Astrocyte of the spinal cord (primary cell): Measurements from ENCODE around the gene EIF4E2.

Experiments
- DNase-seq: peaks from one replicate; pipeline ENCODE4 v3.0.0; 2011; ENCODE audit warnings: low read depth, low spot score
- H3K4me3 ChIP-seq: 2 replicates; pipeline ENCODE4 v1.5.1; 2011; ENCODE audit warnings: low read depth, mild to moderate bottlenecking, low read length, moderate library complexity
- in situ Hi-C: cut with HindIII; loops from 2 replicates; pipeline ENCODE4 v1.10.0; 2017; ENCODE audit warnings: low sequenced_read_pairs
- TF ChIP-seq, protein P1 (sequence below): IDR thresholded peaks from 2 replicates; pipeline ENCODE4 v1.5.1; 2012; ENCODE audit warnings: low read depth, mild to moderate bottlenecking, low read length, inconsistent platforms

The EIF4E2 gene

DNA sequence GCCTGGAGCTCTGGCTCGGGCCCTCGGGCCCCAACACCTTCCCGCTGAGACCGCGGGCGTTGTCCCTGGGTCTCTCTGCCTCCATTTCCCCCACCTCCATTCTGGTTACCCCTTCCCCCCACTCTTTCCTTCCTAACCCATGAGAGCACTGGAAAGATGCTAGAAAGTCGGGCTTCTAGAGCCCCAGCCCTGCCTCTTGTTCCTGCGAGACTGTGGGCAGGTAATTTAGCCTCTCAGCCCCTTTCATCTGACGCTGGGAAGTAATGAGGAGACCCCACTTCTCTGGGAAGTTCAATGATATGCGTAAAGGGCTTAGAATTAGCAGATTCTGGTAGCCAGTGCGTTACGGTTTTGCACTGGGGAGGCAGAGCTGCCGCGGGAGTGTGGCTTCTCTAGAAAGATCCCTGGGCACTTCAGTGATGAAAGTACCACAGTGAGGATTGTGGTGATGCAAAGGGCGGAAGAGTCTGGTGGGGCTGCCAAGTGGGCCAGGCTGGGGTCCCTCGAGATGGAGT is 46.6 kb upstream of the EIF4E2 start:
- DNase-seq: no peak
- in situ Hi-C loops: no loop called here
- TF ChIP-seq, protein P1, sequence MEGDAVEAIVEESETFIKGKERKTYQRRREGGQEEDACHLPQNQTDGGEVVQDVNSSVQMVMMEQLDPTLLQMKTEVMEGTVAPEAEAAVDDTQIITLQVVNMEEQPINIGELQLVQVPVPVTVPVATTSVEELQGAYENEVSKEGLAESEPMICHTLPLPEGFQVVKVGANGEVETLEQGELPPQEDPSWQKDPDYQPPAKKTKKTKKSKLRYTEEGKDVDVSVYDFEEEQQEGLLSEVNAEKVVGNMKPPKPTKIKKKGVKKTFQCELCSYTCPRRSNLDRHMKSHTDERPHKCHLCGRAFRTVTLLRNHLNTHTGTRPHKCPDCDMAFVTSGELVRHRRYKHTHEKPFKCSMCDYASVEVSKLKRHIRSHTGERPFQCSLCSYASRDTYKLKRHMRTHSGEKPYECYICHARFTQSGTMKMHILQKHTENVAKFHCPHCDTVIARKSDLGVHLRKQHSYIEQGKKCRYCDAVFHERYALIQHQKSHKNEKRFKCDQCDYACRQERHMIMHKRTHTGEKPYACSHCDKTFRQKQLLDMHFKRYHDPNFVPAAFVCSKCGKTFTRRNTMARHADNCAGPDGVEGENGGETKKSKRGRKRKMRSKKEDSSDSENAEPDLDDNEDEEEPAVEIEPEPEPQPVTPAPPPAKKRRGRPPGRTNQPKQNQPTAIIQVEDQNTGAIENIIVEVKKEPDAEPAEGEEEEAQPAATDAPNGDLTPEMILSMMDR: no peak
- H3K4me3 ChIP-seq: no peak overlapping the region

DNA sequence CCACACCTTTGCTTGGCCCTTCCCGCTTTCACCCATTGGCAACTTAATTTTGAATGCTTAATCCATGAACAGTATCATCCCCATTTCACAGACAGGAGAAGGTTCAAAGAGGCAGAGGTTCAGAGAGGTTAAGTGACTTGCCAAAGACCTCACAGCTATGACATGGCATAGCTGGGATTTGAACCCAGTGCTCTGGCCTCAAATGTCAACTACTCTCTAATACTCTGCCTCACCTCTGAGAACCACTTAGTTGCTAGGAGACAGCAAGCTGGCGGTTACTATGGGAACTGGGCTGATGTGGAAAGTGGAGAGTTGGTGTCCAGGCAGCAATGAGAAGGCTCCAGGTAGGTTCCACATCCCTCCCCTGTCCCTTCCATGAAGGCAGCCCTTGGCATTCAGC is 46.1 kb upstream of the EIF4E2 start:
- DNase-seq: no peak
- TF ChIP-seq, protein P1: no peak
- no peak overlapping the region for H3K4me3 ChIP-seq
- in situ Hi-C loops: no loop called here

DNA sequence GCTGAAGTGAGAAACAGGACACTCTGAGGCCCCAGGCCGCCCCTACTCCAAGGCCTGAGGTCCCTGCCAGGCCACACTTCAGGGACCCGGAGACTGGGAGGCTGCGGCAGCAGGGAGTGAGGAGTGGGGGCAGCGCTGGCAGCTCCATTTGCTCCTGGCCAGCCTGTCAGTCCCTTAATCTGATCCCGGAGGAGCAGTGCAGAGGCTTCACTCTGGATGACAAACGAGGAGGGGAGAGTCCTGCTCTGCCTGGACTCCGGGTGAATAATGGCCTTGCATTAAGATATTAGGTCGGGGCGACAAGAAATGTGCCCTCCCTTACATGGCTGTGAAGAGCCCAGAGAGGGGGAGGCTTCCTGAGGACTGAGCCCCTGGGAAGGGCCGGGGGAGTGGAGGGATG is 44.6 kb upstream of the EIF4E2 start:
- TF ChIP-seq, protein P1: no peak
- in situ Hi-C loops: no loop called here

DNA sequence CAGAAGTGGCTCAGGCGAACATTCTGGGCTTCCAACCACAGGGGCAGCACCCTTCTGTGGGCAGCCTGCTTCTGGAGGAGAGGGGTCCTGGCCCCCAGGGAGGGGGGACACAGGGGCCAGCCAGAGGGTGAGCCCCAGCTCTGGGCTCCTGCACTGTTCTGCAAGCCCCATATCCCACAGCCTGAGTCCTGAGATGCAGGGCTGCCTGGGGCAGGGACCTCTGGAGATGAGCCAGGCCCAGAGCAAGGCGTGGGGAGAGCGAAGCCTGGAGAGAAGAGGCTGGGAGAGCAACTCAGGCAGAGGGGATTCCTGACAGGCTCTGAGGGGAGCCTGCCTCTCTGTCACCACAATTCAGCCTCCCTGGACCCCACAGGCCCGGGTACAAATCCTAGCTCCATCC is 43.8 kb upstream of the EIF4E2 start:
- TF ChIP-seq, protein P1: no peak
- DNase-seq: no peak
- no peak overlapping the region for H3K4me3 ChIP-seq
- in situ Hi-C loops: no loop called here

More for the DNA sequence above, 44.6 kb upstream of the EIF4E2 start:
- DNase-seq: no peak
- H3K4me3 ChIP-seq: no peak overlapping the region

DNA sequence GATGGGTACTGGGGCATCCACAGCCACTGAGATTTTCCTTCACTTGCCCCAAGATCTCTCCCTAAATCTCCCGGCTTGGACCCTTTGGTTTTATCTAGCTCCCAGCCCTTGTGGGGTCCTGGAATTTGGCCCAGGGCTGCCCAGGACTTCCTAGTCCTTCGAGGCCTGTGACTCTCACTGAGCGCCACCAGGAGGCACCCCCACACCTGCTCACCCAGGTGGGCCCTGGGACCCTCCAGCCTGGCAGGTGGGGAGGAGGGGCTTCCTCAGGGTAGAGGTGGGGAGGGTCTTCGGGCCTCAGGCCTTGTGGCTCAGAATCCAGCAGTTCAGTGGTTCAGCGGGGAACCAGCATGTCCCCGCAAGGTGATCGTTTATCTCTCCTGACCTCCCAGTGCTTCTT is 42.2 kb upstream of the EIF4E2 start:
- TF ChIP-seq, protein P1: no peak
- H3K4me3 ChIP-seq: no peak overlapping the region
- DNase-seq: no peak
- in situ Hi-C loops: no loop called here

DNA sequence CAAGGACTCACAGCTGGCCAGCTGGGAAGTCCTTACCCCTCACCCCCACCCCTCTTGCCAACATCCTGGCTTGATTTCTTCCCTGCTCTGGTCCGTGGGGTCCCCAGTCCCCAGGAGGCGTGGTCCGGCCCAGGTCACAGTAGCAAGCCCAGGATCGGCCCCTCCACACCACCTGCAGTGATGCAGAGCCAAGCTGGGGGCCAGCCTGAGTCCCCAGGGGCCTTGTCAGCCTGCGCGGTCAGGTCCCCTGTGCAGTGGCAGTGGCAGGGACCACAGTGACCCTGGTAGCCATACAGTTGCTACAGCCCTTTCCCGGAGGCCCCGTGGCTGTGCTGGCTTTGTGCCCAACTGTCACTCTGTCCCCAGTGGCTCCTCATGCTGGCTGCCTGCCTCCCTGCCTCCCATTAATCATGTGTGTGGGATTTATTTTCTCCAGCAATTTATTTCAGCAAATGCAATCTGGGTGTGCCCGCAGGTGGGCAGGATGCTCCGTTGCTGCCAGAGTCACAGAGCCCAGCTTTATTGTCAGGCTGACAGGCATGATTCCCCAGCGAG is 39.1 kb upstream of the EIF4E2 start:
- no peak for DNase-seq
- no peak overlapping the region for H3K4me3 ChIP-seq
- TF ChIP-seq, protein P1: no peak
- in situ Hi-C loops: no loop called here
